ENCODE results near the gene LPIN1.

GRCh38 chr2:11705711-11706110 lies 40.7 kb upstream of the LPIN1 start:
- TF ChIP-seq CTCF (IDR thresholded peaks at IDR 0.05; ENCODE audit: low read depth, low read length) (no peak), EZH2phosphoT487 (IDR thresholded peaks at IDR 0.05; ENCODE audit: low read depth) (no peak)

Measured in OCI-LY3 (cell line).